ENCODE results near the gene FOXA2. TPM values are rescaled to one million over a fixed set of nuclear protein-coding genes. Genes with fewer than 3 reads are reported as not detected.

Gene FOXA2
- total and polyA plus RNA-seq, 2 of the 13 experiments (the other 11 are each of a cell fraction or from before 2014, with no cell fraction given) = 8.8 to 12.2 TPM

DNA sequence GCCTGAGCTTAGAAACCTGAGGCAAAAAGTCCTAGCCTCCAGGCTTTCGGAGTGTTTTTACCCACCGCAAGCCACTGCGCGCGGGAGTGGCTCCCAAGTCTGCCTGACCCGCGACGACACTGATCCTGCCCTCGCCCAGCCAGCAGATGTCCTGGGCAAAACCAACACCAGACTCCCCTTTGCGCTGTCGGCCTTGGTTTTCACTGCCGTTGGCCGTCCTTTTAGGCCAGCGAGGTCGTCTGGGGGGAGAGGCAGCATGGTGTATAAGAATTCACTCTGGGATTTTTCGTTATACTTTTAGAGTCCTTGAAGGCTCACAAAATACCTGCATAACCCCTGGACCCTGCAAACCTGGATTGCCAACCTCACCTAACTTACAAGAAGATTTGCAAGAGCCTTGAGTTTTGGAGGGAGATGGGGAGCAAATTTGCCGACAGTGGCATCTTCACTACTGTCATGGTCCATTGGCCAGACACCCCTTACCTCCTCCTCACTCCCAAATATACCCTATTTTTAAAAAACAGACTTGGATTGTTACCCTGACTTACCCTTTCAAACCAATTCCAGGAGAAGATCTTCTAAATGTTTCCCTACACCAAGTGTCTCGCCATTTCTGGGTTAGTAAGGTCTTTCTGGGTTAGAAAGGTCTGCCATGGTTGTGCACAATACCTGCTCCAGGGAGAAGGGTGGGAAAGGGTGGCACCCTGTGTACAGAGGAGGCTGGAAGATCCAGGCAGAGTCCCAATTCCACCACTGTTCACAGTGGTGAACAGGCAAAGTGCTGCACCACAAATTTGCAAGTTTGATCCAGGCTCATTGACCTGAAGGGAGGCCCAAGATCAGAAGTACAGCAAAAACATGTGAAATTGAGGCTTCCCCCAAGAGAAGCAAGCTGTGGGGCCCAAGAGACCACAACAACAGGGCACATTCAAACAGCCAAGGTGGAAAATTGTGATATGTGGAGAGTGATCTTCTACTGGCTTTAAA, 4.4 kb downstream of the FOXA2 start (continued):
- TF ChIP-seq ZNF792 (CRISPR knock-in tag; IDR thresholded peaks at IDR 0.05) (no peak), MATR3 (CRISPR knock-in tag; IDR thresholded peaks at IDR 0.05) (no peak), POLR2AphosphoS5 (IDR thresholded peaks at IDR 0.05; ENCODE audit: low read depth, low read length) (peak; percentile 62; the same call in 1 of the 2 replicates), FOXK2 (IDR thresholded peaks at IDR 0.05) (no peak), ZNF260 (CRISPR knock-in tag; IDR thresholded peaks at IDR 0.05; ENCODE audit: borderline replicate concordance, low read depth) (no peak), ZNF556 (CRISPR knock-in tag; IDR thresholded peaks at IDR 0.05; ENCODE audit: borderline replicate concordance) (peak; percentile 31; the same call in 1 of the 2 replicates), ZNF552 (CRISPR knock-in tag; IDR thresholded peaks at IDR 0.05; ENCODE audit: borderline replicate concordance) (0 out of 2 replicates have a peak, but pooled peaks have one; percentile 21), PLRG1 (conservative IDR thresholded peaks at IDR 0.05) (no peak), IKZF4 (CRISPR knock-in tag; IDR thresholded peaks at IDR 0.05; ENCODE audit: borderline replicate concordance, low read depth, not compliant biosample characterization) (no peak), ZMAT5 (CRISPR knock-in tag; IDR thresholded peaks at IDR 0.05; ENCODE audit: borderline replicate concordance, low read depth) (no peak), GLI4 (CRISPR knock-in tag; IDR thresholded peaks at IDR 0.05; ENCODE audit: borderline replicate concordance) (no peak), ZNF136 (CRISPR knock-in tag; IDR thresholded peaks at IDR 0.05; ENCODE audit: low read depth) (no peak), ZSCAN20 (CRISPR knock-in tag; IDR thresholded peaks at IDR 0.05; ENCODE audit: borderline replicate concordance) (no peak), HNF1A (IDR thresholded peaks at IDR 0.05; ENCODE audit: low read depth) (no peak), HNF1A (CRISPR knock-in tag; IDR thresholded peaks at IDR 0.05; ENCODE audit: borderline replicate concordance) (peak; percentile 9; the same call in 1 of the 2 replicates), PTBP1 (IDR thresholded peaks at IDR 0.05; ENCODE audit: low read depth, low read length, poor library complexity, severe bottlenecking) (peak; percentile 86), ZFP36L1 (CRISPR knock-in tag; IDR thresholded peaks at IDR 0.05) (no peak), ZNF652 (CRISPR knock-in tag; IDR thresholded peaks at IDR 0.05; ENCODE audit: borderline replicate concordance, low read depth) (0 out of 2 replicates have a peak, but pooled peaks have one; percentile 19), SMC3 (IDR thresholded peaks at IDR 0.05; ENCODE audit: low read length) (no peak), MEIS1 (CRISPR knock-in tag; IDR thresholded peaks at IDR 0.05; ENCODE audit: borderline replicate concordance) (0 out of 2 replicates have a peak, but pooled peaks have one; percentile 39), ELF3 (CRISPR knock-in tag; IDR thresholded peaks at IDR 0.05) (no peak; the same call in 1 of the 2 replicates)
- TF ChIP-seq, protein P1, sequence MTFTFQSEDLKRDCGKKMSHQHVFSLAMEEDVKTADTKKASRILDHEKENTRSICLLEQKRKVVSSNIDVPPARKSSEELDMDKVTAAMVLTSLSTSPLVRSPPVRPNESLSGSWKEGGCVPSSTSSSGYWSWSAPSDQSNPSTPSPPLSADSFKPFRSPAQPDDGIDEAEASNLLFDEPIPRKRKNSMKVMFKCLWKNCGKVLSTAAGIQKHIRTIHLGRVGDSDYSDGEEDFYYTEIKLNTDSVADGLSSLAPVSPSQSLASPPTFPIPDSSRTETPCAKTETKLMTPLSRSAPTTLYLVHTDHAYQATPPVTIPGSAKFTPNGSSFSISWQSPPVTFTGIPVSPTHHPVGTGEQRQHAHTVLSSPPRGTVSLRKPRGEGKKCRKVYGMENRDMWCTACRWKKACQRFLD (CRISPR knock-in tag; IDR thresholded peaks at IDR 0.05; ENCODE audit: borderline replicate concordance) = no peak
